ENCODE results near the gene ISCA1.

- TF ChIP-seq OSR1 (CRISPR knock-in tag; IDR thresholded peaks at IDR 0.05): no peak
- TF ChIP-seq BACH2 (CRISPR knock-in tag; IDR thresholded peaks at IDR 0.05; ENCODE audit: borderline replicate concordance): no peak
- TF ChIP-seq PPARA (CRISPR knock-in tag; IDR thresholded peaks at IDR 0.05; ENCODE audit: borderline replicate concordance): no peak
- TF ChIP-seq GLIS3 (CRISPR knock-in tag; IDR thresholded peaks at IDR 0.05): no peak
- no peak for TF ChIP-seq ZFP3 (CRISPR knock-in tag; IDR thresholded peaks at IDR 0.05)
- no peak for TF ChIP-seq CREB5 (CRISPR knock-in tag; IDR thresholded peaks at IDR 0.05; ENCODE audit: low read depth)
- no peak for TF ChIP-seq ISL1 (CRISPR knock-in tag; IDR thresholded peaks at IDR 0.05)
- TF ChIP-seq TCF4 (CRISPR knock-in tag; IDR thresholded peaks at IDR 0.05; ENCODE audit: borderline replicate concordance): no peak
- no peak for TF ChIP-seq ZNF8 (CRISPR knock-in tag; IDR thresholded peaks at IDR 0.05)
- no peak for TF ChIP-seq TSHZ2 (CRISPR knock-in tag; IDR thresholded peaks at IDR 0.05)
- no peak for TF ChIP-seq ZNF70 (CRISPR knock-in tag; IDR thresholded peaks at IDR 0.05)
- no peak for TF ChIP-seq ESRRG (CRISPR knock-in tag; IDR thresholded peaks at IDR 0.05)
- no peak for TF ChIP-seq POU6F1 (CRISPR knock-in tag; IDR thresholded peaks at IDR 0.05; ENCODE audit: borderline replicate concordance, low read depth)
- TF ChIP-seq TOX (CRISPR knock-in tag; IDR thresholded peaks at IDR 0.05; ENCODE audit: borderline replicate concordance): no peak
Measured at GRCh38 chr9:86242071-86242470, 40.3 kb downstream of the ISCA1 start.

Data from SK-N-SH treated with all-trans-retinoic acid at 6 μM for 48 hours (cell line).